Globus pallidus (tissue), 1 donor: Measurements from ENCODE around the gene CCDC33.

Source experiments
- DNase-seq: peaks from one replicate; pipeline ENCODE4 v3.0.0-alpha.2; 2015; ENCODE audit warnings: low spot score

Gene CCDC33

DNA sequence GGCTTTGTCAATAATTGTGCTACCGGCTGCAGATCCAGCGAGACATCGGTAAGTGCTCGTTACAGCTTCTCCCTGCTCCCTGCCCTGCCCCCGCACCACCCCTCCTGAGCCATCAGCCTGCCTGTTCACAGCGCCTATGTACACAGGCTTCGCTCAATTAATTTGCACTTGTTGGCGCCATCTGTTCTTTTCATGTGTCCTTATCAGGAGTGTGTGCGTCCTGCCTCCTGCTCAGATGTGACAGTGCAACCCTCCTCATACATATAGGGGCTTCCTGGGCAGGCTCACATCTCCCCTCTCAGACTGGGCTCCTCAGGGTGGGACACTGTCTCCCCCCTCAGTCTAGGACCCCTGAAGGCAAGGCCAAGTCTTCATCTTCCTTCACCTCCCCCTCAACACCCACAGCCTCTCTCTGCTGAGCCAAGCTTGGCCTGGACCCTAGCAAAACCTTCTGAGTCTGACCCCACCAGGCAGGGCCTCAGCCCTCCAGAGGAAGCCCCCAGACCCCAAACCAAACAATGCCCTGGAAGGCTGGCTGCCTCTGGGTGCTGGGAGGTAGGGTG, 76.4 kb downstream of the CCDC33 start:
- DNase-seq, result no peak

DNA sequence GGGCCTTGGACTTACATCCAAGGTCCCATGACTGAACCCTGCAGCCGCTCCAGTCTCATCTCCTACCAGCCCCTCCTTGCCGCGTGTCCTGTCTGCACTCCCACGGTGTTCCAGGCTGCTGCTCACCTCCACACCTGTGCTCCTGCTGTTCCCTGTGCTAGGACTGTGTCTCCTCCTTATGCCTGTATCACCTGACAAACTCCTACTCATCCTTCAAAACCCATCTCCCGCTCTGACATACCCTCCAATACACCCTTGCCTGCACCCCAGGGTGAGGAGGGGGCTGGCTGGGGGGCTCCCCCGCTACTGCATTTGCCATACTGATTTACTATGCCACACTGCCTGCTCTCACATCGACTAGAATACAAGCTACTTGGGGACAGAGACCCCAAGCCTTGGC, 77.8 kb downstream of the CCDC33 start:
- no peak for DNase-seq

DNA sequence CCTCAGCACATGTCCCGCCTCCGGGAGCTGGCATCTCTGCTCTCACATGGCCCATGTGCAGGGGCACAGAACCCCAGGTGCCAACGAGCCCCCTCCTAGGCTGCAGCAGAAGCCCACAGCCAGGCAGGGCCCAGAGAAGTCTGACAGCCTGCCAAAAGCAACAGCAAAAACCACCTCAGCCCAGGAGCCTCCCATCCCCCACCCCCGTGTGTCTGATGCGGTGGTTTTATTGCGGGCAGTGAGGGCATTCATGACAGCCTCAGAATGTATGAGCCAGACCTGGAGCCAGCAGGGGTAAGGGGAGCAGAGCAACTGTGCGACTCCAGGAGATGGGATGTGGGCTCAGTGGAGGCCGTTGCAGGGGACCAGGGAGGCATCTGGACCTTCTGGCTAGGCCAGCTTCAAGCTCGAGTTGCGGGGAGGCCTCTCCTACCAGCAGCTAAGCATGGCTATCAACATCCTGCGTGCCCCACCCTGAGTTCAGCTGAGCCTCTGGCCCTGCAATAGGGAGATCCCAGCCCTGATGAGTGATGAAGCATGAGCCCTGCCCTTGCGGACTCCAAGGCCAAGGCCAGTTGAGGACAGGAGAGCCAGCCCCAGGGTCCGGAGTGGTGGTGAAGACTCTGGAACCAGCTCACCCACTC, 78.8 kb downstream of the CCDC33 start:
- no peak for DNase-seq

DNA sequence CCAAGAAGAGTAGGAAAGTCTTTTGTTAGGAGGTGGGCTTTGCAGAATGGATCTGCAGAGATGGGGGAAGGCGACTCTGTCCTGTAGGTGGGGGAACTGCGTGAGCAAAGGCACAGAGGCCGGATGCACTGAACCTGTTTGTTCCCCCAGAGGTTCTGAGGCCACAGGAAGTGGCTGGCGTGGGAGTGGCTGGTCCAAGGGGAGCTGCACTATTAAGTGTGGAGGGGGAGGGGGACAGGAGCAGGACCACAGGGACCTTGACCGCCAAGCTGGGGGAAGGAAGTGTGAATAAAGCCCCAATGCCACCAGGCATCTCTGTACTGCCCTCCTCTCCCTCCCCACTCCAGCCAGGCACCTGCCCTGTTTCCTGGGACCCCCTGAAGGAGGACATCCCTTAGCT, 79.5 kb downstream of the CCDC33 start:
- DNase-seq, result no peak

DNA sequence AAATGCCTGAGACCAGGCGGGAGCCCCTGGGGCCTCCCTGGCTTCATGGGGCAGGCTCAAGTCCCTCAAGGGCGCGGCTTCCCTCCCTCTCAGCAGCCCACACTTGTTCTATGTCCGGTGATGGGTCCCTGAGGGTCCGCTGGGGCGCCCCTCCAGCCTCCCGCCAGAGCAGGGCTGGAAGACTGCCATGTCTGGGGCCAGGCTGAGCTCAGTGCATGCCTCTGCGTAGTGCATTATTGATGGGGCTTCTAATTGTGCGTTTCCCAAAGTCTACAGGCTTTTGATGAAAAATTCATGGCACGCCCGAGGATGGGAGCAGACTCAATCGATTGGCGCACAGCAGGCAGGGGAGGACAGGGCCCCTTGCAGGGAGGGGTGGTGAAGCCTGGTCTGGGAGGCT, 80.0 kb downstream of the CCDC33 start:
- no peak for DNase-seq

DNA sequence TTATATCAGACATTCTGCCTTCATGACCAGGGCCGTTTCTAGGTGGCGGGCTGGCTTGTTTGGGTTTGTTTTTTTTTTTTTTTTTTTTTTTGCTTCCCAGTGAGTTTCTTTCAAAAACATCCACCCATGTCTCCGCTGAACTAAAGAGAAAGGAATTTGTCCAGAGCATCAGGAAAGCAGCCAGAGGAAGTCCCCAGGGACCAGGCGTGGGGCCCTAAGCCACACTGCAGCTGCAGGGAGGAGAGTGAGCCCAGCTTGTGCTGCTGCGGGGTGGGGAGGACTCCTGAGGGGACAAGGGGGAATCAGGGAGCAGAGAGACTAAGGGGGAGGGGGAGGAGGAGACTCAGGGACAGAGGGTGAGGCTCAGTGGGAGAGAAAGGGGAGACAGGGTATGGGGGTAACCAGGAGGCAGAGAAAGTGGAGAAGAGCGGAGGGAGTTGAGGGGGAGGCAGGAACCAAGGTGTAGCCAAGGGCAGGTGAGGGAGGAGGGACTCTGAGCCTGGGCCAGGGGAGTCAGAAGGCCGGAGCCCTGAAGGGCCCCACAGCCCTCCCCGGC, 81.8 kb downstream of the CCDC33 start:
- DNase-seq, result no peak

DNA sequence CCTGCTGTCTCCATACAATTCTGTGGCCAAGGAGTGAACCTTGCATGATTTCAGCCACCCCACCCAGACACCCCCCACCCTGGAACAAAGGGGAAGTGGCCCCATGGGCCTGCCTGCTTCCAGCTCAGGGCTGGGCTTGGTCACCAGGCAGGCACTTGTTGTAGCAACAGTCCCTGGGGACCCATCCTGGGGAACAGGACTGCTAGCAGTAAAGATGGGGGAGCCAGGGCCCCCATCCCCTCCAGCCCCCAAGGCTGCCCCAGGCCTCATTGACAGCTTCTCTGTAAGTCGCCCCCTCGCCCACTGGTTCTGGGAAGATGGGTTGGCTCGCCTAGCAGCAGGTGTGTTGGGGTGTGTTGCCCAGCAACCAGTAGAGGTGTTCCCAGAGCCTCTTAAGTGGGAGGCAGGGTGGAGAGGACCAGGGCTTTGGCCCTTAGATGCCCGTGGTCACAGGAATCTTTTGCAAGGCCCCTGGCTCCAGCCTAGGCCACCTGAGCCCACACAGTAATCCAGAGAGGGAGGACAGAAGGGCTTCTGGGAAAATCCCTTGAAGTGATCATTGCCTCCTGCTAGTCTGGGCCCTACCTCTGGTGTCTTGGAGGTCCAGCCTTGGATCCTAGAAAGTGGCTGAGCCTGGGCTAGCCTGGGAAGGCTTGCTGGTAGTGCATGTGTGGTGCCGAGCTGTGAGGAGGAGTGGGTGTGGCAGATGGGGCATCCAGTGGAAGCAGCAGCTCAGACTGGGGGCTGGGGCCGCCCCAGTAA, 82.4 kb downstream of the CCDC33 start:
- no peak for DNase-seq

DNA sequence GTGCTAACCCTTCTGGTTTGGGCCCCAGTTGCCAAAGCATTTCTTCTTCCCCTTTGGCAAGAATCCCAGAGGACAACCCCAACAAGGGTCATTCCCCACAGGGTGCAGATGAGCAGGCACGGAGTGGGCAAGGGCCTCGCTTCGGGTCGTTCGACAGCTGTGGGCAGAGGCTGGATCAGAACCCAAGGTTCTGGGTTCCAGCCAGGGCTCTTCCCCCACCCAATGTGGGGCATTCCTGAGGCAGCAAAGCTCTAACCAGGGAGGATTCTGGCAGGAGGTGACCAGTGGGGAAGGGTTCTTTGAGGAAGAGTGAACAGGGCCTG, 83.0 kb downstream of the CCDC33 start:
- no peak for DNase-seq

DNA sequence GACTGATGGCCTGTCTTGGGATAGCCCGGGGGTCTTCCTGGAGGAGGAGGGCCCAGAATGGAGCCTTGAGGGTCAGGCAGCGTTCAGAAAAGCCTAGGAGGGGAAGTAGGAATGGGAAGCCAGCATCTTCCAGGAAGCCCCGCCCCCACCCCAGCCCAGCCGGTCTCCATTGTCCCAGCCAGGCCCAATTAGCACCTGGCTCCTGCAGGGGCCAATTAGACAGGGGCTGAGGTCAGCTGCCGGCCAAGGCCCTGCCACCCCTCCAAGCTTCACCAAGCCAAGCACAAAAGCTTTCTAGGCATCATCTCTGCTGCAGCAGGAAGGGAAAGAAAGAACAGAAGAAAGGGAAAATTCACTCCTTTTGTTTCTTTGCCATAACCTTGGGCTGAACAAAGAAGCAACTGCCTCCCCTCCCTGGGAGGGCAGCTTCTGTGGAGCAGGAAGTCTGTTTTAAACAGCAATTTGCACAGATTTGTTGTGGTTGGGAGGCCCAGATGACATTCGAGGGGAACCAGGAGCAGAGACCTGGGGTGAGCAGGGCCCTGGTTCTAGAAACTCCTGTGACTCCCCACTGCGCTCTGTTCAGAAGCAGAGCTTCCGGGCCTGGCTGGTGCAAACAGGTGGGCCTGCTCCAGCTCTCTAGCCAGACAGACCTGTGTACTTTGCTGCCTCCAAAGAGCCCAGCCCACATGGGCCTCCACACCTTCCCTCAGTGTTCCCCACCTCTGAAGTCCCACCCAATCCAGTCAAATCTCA, 83.6 kb downstream of the CCDC33 start:
- no peak for DNase-seq

DNA sequence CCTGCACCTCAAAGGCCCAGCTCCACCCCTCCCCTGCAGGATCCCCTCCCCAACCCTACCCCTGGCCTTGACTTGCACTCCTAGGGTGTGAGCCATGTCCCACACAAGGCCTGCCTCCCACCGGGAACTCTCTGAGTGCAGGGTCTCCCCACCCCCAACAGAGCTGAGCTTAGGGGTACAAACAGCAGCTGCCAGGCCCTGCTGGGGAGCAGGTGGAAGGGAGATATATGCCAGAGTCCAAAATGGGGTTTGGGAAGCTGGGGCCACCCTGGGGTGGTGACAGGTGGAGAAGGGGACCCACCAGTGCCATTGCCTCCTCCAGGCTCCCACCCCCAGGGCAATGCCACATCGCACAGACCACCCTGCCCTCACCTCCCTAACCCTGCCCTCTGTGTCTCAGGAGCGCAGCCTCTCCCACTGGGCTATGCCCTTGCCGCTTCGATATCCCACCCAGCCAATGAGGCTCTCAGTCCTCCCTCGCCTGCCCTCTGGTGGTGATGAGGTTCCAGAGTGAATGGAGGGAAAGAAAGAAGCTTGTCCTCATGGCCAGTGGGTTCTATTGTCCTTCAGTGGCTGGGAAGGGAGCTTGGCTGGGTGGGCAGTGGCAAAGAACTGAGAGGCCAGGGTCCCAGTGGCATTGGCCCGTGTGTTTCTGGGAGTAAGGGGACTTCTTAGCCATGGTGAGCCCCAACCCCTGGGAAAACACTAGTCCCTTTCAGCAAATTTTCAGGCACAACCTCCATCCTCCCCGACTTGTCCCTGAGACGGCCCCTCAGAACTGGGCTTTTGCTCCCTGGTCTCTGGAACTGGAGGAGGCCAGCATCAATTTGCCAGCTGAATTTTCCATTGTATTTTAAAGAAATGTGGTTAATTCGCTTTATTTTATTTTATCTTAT, 84.5 kb downstream of the CCDC33 start:
- no peak for DNase-seq

DNA sequence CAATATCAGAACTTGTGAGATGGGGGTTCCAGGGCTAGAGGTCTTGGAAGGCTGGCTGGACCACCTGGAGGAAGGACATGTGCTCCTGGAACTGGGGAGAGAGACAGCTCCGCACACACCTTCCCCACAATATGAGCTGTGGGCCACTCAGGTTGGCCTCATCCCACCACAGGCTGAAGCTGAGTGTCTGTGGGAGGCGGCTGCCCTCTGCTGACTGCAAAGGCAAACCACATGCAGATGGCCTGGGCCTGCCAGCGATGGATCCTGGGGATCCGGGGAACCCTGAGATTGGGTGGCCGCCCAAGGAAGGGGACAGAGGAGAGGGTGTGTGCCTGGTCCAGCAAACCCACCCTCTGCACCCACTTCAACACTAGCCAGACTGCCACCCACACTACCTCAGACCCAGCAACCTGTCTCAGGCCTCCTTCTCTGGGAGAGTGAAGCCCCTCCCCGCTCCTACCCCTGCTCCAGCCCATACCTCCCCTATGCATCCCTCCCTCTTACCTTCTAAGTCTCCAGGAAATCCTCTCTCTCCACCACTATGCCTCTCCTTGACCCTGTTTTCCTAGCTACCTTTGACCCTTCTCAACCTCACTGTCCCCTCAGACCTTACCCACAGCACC, 86.5 kb downstream of the CCDC33 start:
- DNase-seq, result peak; percentile 20

DNA sequence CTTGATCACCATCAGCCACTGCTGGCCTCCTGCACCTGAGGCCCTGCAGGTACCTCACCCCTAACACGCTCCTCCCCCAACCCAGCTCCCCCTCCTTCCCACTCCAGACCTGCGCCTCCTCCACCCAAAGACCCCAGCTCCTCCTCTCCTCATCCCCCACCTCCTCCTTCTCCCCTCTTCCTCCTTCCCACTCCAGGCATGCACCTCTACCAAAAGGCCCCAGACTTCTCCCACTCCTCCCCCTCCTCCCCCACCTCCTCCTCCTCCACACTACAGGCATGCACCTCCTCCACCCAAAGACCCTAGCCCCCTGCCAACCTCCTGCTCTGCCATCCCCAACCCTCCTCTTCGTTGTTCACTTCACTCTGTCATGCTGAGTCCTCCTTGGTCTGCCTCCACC, 88.6 kb downstream of the CCDC33 start:
- no peak for DNase-seq

DNA sequence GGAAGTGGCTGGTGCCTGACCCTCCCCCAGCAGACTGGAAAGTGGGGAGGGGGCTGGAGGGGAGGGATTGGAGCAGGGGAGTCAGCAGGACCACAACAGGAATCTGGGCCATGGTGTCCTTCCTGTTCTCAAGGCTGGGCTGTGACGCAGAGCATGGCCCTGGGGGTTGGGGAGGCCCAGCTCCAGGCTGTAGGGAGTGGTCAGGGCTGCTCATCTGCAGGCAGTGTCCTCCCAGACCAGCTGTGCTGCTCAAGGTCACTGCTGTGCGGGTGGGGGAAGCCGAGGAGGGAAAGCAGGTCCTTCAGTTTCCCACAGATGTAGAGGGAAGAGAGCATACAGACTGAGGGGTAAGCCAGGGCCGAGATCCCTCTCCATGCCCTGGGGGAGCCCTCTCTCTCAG, 90.6 kb downstream of the CCDC33 start:
- DNase-seq, result no peak

DNA sequence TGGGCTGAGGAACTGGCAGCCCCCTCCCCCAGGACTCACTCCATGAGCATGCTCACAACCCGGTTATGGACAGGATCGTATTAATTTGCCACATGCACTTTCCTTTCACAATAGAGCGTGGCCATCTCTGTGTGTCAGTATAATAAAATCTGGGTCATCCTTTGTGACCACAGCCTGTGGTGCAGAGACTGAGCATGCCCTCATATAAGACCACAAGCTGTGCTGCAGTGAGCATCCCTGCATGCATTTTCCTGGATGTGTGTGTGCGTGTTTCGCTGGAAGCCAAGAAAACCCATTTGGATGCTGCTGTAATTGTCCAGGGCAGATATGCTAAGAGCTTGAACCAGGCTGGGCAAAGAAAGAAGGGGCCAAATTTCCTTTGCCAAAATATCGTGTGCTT, 91.6 kb downstream of the CCDC33 start:
- no peak for DNase-seq

DNA sequence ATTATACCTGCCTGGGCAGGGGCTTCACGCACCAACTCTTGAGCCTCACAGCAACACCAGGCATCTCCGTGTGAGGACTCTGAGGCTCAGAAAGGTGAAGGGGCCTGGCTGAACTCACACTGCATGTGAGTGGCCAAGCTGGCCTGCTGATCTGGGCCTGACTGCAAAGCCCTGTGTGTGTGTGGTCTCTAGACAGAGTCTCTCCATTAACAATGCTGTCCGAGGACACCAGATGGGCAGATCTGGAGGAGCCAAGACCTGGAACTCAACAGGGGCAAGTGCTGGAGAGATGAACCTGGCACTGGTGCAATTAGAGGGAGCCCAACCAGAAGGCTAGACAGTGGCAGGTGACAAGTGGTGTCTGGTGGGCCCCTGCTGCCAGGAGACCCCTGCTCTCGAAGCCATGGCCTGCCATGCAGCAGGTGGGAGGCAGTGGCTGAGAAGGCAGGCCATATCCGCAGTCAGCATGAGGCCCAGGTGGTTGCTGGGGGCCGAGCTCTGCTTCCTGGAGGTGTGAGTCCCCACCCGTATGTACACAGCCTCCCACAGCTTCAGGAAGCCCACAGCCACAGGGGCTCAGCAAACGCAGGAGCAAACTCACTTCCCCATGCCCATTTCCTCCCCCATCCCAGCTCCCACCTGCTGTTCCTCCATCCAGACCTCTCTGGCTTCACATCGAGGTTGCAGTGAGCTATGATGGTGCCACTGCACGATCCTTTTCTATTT, 92.4 kb downstream of the CCDC33 start:
- DNase-seq, result no peak

DNA sequence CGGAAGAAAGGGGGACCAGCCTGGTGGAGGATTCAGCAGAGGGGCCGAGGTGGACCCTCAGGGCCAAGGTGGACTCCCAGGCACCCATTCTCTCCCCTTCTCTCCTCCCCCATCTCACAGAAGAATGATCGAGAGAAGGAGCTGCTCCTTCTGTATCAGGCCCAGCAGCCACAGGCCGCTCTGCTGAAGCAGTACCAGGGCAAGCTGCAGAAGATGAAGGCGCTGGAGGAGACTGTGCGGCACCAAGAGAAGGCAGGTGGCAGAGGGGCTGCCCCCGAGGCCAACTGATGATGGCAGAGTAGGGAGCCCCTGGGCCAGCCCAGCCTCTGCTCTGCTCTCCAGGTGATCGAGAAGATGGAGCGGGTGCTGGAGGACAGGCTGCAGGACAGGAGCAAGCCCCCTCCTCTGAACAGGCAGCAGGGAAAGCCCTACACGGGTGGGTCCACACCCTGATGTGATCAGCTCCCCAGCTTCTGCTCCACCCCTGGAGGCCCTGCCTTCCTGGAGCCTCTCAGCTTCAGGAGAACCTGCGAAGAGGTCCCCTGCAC, 94.8 kb downstream of the CCDC33 start:
- DNase-seq, result no peak

DNA sequence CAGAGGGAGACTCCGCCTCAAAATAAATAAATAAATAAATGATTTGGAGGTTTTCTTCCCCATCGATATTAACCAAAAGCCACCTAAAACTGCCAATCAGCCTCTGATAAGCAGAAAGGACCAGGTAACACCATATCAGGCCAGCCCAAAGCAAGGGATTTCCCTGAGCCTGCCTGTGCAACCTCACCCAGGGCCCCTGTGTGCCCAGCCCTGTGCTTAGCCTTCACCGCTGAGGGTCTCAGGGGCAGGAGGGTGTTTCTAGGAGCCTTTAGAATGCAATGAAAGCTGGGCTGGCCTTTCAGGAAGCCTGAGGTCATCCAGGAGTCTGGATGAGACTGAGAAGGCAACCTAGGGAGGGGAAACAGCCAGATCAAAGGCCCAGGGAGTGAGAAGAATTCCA, 95.9 kb downstream of the CCDC33 start:
- DNase-seq, result no peak

DNA sequence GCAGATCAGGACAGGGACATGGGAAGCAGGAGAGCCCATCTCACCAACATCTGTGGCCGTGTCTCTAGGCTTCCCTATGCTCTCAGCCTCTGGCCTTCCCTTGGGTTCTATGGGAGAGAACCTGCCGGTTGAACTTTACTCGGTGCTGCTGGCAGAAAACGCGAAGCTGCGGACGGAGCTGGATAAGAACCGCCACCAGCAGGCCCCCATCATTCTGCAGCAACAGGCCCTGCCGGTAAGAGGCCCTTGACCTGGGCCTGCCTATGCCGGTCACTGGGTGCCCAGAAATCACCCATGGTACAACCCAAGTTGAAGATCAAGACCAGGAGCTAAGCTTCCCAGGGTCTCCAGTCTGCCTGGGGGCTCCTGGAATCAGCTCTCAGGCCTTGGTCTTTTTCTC, 96.5 kb downstream of the CCDC33 start:
- DNase-seq, result no peak

DNA sequence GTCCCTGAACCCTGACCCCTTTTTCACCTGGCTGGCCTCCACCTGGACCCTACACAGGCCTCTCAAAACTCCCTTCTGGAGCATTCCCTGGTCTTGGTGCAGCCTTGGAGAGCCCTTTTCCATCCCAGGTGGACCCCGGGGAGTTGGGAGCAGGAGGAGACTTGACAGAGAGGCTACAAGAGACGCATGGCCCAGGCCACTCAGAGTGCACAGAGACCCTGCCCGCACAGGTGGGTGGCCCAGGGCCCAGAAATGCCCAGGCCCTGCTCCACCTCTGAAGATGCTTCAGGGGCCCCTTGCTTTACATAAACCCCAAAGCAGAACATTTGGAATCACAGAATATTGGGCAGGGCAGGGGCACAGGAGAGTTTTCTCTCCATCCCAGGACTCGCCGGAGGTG, 97.0 kb downstream of the CCDC33 start:
- DNase-seq, result no peak

DNA sequence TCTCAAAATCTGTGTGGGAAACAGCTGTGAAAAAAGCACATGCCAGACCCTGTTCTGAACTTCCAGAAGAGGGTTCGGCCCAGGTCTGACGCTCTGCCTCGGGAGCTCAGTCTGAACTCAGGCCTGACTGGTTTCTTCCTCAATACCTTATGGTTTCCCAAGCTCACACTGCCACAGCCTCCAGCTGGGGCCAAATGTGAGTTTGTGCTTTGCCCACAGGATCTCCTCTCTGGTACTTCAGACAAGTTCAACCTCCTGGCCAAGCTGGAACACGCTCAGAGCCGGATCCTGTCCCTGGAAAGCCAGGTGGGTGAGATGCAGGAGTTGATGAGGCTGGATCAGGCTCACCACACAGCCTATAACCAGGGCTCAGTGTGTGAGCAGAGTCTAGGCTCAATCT, 97.5 kb downstream of the CCDC33 start:
- no peak for DNase-seq
